Activated T-helper 2 cell treated with anti-CD3 and anti-CD28 coated beads, Interferon-gamma antibody, Interleukin-2, Interleukin-4, amounts not matched to agents 10 μg/mL and 5 μg/mL and 100 μg/mL, durations not matched to agents 14 hours and 24 hours and 36 hours (primary cell): Measurements from ENCODE around the gene GATB. TPM values are rescaled to one million over a fixed set of nuclear protein-coding genes. Genes with fewer than 3 reads are reported as not detected.

Experiments used
- DNase-seq: peaks from one replicate; pipeline ENCODE4 v3.0.0; 2021; ENCODE audit warnings: low spot score
- H3K27ac Mint-ChIP-seq: one replicate; pipeline ENCODE4 v1.8.0; 2021; ENCODE audit warnings: mixed read lengths
- H3K27me3 Mint-ChIP-seq: one replicate; pipeline ENCODE4 v1.8.0; 2021; ENCODE audit warnings: low read depth, mixed read lengths
- H3K36me3 Mint-ChIP-seq: one replicate; pipeline ENCODE4 v1.8.0; 2021; ENCODE audit warnings: low read depth, mixed read lengths
- H3K4me1 Mint-ChIP-seq: one replicate; pipeline ENCODE4 v1.8.0; 2021; ENCODE audit warnings: low read depth, mixed read lengths
- H3K4me3 Mint-ChIP-seq: one replicate; pipeline ENCODE4 v1.8.0; 2021; ENCODE audit warnings: low read depth, mild to moderate bottlenecking, moderate library complexity, mixed read lengths
- H3K9me3 Mint-ChIP-seq: one replicate; pipeline ENCODE4 v1.8.0; 2021; ENCODE audit warnings: mixed read lengths
- intact Hi-C: fragments of 100-400 bp; cut with micrococcal nuclease; formaldehyde crosslinking; loops from one replicate; pipeline ENCODE4 v1.15.1; 2023
- total RNA-seq: library from RNA; stranded (reverse); gene quantifications from 2 replicates; pipeline ENCODE4 v1.2.3, GENCODE V29; 2022

GATB gene
- 17.7 and 19.6 TPM in 2 replicates for total RNA-seq

- Mint-ChIP-seq H3K4me3 (peak within 1 kb of the TSS; percentile 100), H3K27me3 (peaks cover 2% of the 10 kb centered on the region), H3K9me3 (no peaks in the 10 kb centered on the region), H3K36me3 (peaks cover 3% of the 10 kb centered on the region), H3K27ac (peak within 1 kb of the TSS; percentile 99), H3K4me1 (peaks cover 12% of the 10 kb centered on the region)
- intact Hi-C loops: loop anchor here (1.0 to 10.0 kb wide), 4 partner anchors 121 to 1014 kb away; partner anchors contain the start of genes ARFIP1, RPS3A and TIGD4
- DNase-seq: peak; percentile 88
Measured at GRCh38 chr4:151760712-151761661, at the start of gene GATB. GATB (minus strand) TSS chr4:151761007; CDS start chr4:151760982, 25 bp downstream.

- H3K27me3 Mint-ChIP-seq: no peaks in the 10 kb centered on the region
- no peaks in the 10 kb centered on the region for H3K36me3 Mint-ChIP-seq
- intact Hi-C loops: no loop called here
- no peaks in the 10 kb centered on the region for H3K9me3 Mint-ChIP-seq
- H3K4me1 Mint-ChIP-seq: no peaks in the 10 kb centered on the region
- no peak overlapping the region for H3K4me3 Mint-ChIP-seq
- H3K27ac Mint-ChIP-seq: no peak overlapping the region
- DNase-seq: no peak
Measured at GRCh38 chr4:151810476-151810875, 49.7 kb upstream of the GATB start.

GRCh38 chr4:151809716-151810115 lies 48.9 kb upstream of the GATB start:
- H3K27ac Mint-ChIP-seq: no peak overlapping the region
- H3K4me3 Mint-ChIP-seq: no peak overlapping the region
- no peaks in the 10 kb centered on the region for H3K9me3 Mint-ChIP-seq
- no peaks in the 10 kb centered on the region for H3K4me1 Mint-ChIP-seq
- intact Hi-C loops: no loop called here
- H3K27me3 Mint-ChIP-seq: no peaks in the 10 kb centered on the region
- no peak for DNase-seq
- no peaks in the 10 kb centered on the region for H3K36me3 Mint-ChIP-seq

GRCh38 chr4:151808542-151808941 lies 47.7 kb upstream of the GATB start:
- no peaks in the 10 kb centered on the region for H3K36me3 Mint-ChIP-seq
- H3K27ac Mint-ChIP-seq: no peak overlapping the region
- intact Hi-C loops: no loop called here
- no peak for DNase-seq
- no peaks in the 10 kb centered on the region for H3K9me3 Mint-ChIP-seq
- no peaks in the 10 kb centered on the region for H3K27me3 Mint-ChIP-seq
- H3K4me3 Mint-ChIP-seq: no peak overlapping the region
- no peaks in the 10 kb centered on the region for H3K4me1 Mint-ChIP-seq

- Mint-ChIP-seq H3K36me3 (no peaks in the 10 kb centered on the region), H3K9me3 (no peaks in the 10 kb centered on the region), H3K4me3 (no peak overlapping the region), H3K27me3 (no peaks in the 10 kb centered on the region), H3K27ac (no peak overlapping the region), H3K4me1 (no peaks in the 10 kb centered on the region)
- DNase-seq: no peak
- intact Hi-C loops: no loop called here
Measured at GRCh38 chr4:151808120-151808529, 47.3 kb upstream of the GATB start.

- no peak overlapping the region for H3K4me3 Mint-ChIP-seq
- no peak for DNase-seq
- H3K27me3 Mint-ChIP-seq: no peaks in the 10 kb centered on the region
- H3K36me3 Mint-ChIP-seq: no peaks in the 10 kb centered on the region
- H3K9me3 Mint-ChIP-seq: no peaks in the 10 kb centered on the region
- no peaks in the 10 kb centered on the region for H3K4me1 Mint-ChIP-seq
- intact Hi-C loops: no loop called here
- no peak overlapping the region for H3K27ac Mint-ChIP-seq
Measured at GRCh38 chr4:151807220-151807619, 46.4 kb upstream of the GATB start.

- DNase-seq: no peak
- H3K9me3 Mint-ChIP-seq: no peaks in the 10 kb centered on the region
- no peak overlapping the region for H3K27ac Mint-ChIP-seq
- H3K4me3 Mint-ChIP-seq: no peak overlapping the region
- no peaks in the 10 kb centered on the region for H3K36me3 Mint-ChIP-seq
- no peaks in the 10 kb centered on the region for H3K4me1 Mint-ChIP-seq
- intact Hi-C loops: no loop called here
- H3K27me3 Mint-ChIP-seq: no peaks in the 10 kb centered on the region
Measured at GRCh38 chr4:151806511-151806927, 45.7 kb upstream of the GATB start.

GRCh38 chr4:151804821-151805220 lies 44.0 kb upstream of the GATB start:
- H3K4me3 Mint-ChIP-seq: no peak overlapping the region
- H3K27ac Mint-ChIP-seq: no peak overlapping the region
- no peaks in the 10 kb centered on the region for H3K27me3 Mint-ChIP-seq
- H3K36me3 Mint-ChIP-seq: no peaks in the 10 kb centered on the region
- no peaks in the 10 kb centered on the region for H3K4me1 Mint-ChIP-seq
- intact Hi-C loops: no loop called here
- DNase-seq: no peak
- no peaks in the 10 kb centered on the region for H3K9me3 Mint-ChIP-seq

GRCh38 chr4:151804086-151804630 lies 43.4 kb upstream of the GATB start:
- Mint-ChIP-seq H3K36me3 (no peaks in the 10 kb centered on the region), H3K27ac (no peak overlapping the region), H3K4me3 (no peak overlapping the region), H3K9me3 (no peaks in the 10 kb centered on the region), H3K27me3 (no peaks in the 10 kb centered on the region), H3K4me1 (no peaks in the 10 kb centered on the region)
- DNase-seq: no peak
- intact Hi-C loops: no loop called here

- Mint-ChIP-seq H3K4me3 (no peak overlapping the region), H3K27me3 (no peaks in the 10 kb centered on the region), H3K36me3 (no peaks in the 10 kb centered on the region), H3K4me1 (no peaks in the 10 kb centered on the region), H3K27ac (no peak overlapping the region), H3K9me3 (no peaks in the 10 kb centered on the region)
- no peak for DNase-seq
- intact Hi-C loops: no loop called here
Measured at GRCh38 chr4:151803246-151803645, 42.4 kb upstream of the GATB start.

GRCh38 chr4:151801547-151802516 lies 41.0 kb upstream of the GATB start:
- no peaks in the 10 kb centered on the region for H3K4me1 Mint-ChIP-seq
- DNase-seq: peak; percentile 31
- H3K27me3 Mint-ChIP-seq: no peaks in the 10 kb centered on the region
- no peak overlapping the region for H3K27ac Mint-ChIP-seq
- H3K36me3 Mint-ChIP-seq: no peaks in the 10 kb centered on the region
- H3K4me3 Mint-ChIP-seq: no peak overlapping the region
- no peaks in the 10 kb centered on the region for H3K9me3 Mint-ChIP-seq
- intact Hi-C loops: no loop called here

- no peak for DNase-seq
- intact Hi-C loops: no loop called here
- Mint-ChIP-seq H3K27me3 (peaks cover 5% of the 10 kb centered on the region), H3K36me3 (no peaks in the 10 kb centered on the region), H3K27ac (no peak overlapping the region), H3K4me3 (no peak overlapping the region), H3K9me3 (no peaks in the 10 kb centered on the region), H3K4me1 (no peaks in the 10 kb centered on the region)
Measured at GRCh38 chr4:151799417-151800012, 38.7 kb upstream of the GATB start.
